CD4-positive, alpha-beta memory T cell (primary cell): ENCODE measurements around the gene DNTT. TPM values are rescaled to one million over a fixed set of nuclear protein-coding genes. Genes with fewer than 3 reads are reported as not detected.
A peak's percentile ranks its signal among the peaks of the same experiment; 100 is the strongest.

Experiments
- CTCF ChIA-PET: fragments of 350-600 bp; sonication (Branson Sonifier 250); formaldehyde crosslinking; loops from one replicate; lab custom pipeline; 2021; ENCODE audit warnings: inconsistent platforms; ENCODE audit not compliant: partially characterized antibody; lab: Charles Lee
- POLR2A ChIA-PET: fragments of 350-600 bp; sonication (Branson Sonifier 250); formaldehyde crosslinking; loops from one replicate; lab custom pipeline; 2021; ENCODE audit not compliant: partially characterized antibody; lab: Charles Lee
- DNase-seq, 5 donors: peaks; one replicate each; pipeline versions ENCODE4 v3.0.0 to v3.0.0-alpha.2; 2020 to 2022; ENCODE audit warnings: mixed read lengths in 1 of 5
- H3K27ac ChIP-seq: one replicate; pipeline ENCODE4 v1.7.0; 2013; ENCODE audit warnings: low read depth, low read length
- H3K27me3 ChIP-seq: 2 replicates; pipeline ENCODE4 v1.7.0; 2013; ENCODE audit warnings: mild to moderate bottlenecking, low read length, moderate library complexity; ENCODE audit not compliant: insufficient read depth
- H3K36me3 ChIP-seq: 2 replicates; pipeline ENCODE4 v1.7.0; 2013; ENCODE audit warnings: mild to moderate bottlenecking, low read length, moderate library complexity; ENCODE audit not compliant: insufficient read depth
- H3K4me1 ChIP-seq: 2 replicates; pipeline ENCODE4 v1.7.0; 2013; ENCODE audit warnings: mild to moderate bottlenecking, low read length, moderate library complexity; ENCODE audit not compliant: insufficient read depth
- H3K4me3 ChIP-seq, 2 donors: one replicate each; pipeline ENCODE4 v1.7.0; 2013; ENCODE audit warnings: low read length in 2 of 2, mild to moderate bottlenecking in 1 of 2
- H3K9me3 ChIP-seq, 2 donors: one replicate each; pipeline ENCODE4 v1.7.0; 2013; ENCODE audit warnings: low read length in 2 of 2, control low read depth in 1 of 2; ENCODE audit not compliant: control insufficient read depth in 1 of 2
- H3K27ac Mint-ChIP-seq, 7 donors: one replicate each; pipeline ENCODE4 v1.8.0; 2020 to 2021; ENCODE audit warnings: mixed read lengths in 7 of 7, mild to moderate bottlenecking in 6 of 7, inconsistent platforms in 3 of 7, moderate library complexity in 3 of 7
- H3K27me3 Mint-ChIP-seq, 2 donors: one replicate each; pipeline ENCODE4 v1.8.0; 2020 to 2021; ENCODE audit warnings: mixed read lengths in 2 of 2
- H3K36me3 Mint-ChIP-seq, 2 donors: one replicate each; pipeline ENCODE4 v1.8.0; 2020 to 2021; ENCODE audit warnings: mixed read lengths in 2 of 2, inconsistent platforms in 1 of 2, mild to moderate bottlenecking in 1 of 2
- H3K4me1 Mint-ChIP-seq, 4 donors: one replicate each; pipeline ENCODE4 v1.8.0; 2020 to 2021; ENCODE audit warnings: mixed read lengths in 4 of 4, mild to moderate bottlenecking in 1 of 4
- H3K4me3 Mint-ChIP-seq, 8 donors: one replicate each; pipeline ENCODE4 v1.8.0; 2020 to 2021; ENCODE audit warnings: mixed read lengths in 8 of 8, mild to moderate bottlenecking in 7 of 8, moderate library complexity in 6 of 8, inconsistent platforms in 3 of 8
- H3K9me3 Mint-ChIP-seq, 8 donors: one replicate each; pipeline ENCODE4 v1.8.0; 2020 to 2021; ENCODE audit warnings: mixed read lengths in 8 of 8, mild to moderate bottlenecking in 5 of 8, inconsistent platforms in 3 of 8, moderate library complexity in 1 of 8
- intact Hi-C: fragments of 100-400 bp; cut with micrococcal nuclease; formaldehyde crosslinking; loops from one replicate; pipeline ENCODE4 v1.15.1; 2023
- polyA plus RNA-seq, 2 donors: library from polyadenylated mRNA; unstranded; fragments of 300-500 nt; fragmentation: Illumina TruSeq; gene quantifications; one replicate each; pipeline ENCODE4 v1.2.3, GENCODE V29; 2021
- total RNA-seq, 2 experiments: library from RNA; stranded (reverse); gene quantifications; one replicate each; pipeline ENCODE4 v1.2.3, GENCODE V29; 2021

Gene DNTT
- total and polyA plus RNA-seq, 4 experiments from 2014 or later: not detected

DNA sequence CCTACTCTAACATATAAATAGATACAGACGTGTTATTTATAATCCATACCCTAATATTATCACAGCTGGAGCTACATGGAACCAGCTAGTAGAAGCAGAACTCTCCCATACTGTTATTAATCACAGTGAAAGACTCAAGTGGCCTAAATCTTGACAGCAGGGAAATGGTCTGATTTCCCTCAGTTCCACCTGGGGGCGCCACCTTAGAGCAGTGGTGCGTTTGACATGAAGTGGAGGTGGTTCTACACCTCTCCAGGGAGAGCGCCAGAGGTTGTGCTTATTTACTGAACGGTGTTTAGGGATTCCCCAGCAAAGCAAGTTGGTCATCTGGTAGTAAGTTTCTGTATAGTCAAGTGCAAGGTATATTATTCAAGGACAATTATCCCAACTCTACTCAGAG lies 17.6 kb downstream of the DNTT start:
- H3K4me1 Mint-ChIP-seq: no peaks in the 10 kb centered on the region
- Histone ChIP-seq H3K27ac (no peak overlapping the region), H3K27me3 (no peaks in the 10 kb centered on the region), H3K4me1 (no peaks in the 10 kb centered on the region), H3K36me3 (no peaks in the 10 kb centered on the region), H3K9me3 (no peaks in the 10 kb centered on the region), H3K4me3 (no peak overlapping the region)
- ChIA-PET CTCF (interaction anchor here (1.5 to 3.8 kb wide), 2 partner anchors 13 to 23 kb away, joined by 3 to 17 read pairs; no protein-coding TSS in a partner anchor), POLR2A (interaction anchor here (0.5 kb wide), 1 partner anchor 868 kb away, joined by 3 read pairs; no protein-coding TSS in a partner anchor)
- no peak for DNase-seq
- intact Hi-C loops: no loop called here
- H3K4me3 Mint-ChIP-seq: no peak overlapping the region
- H3K9me3 Mint-ChIP-seq: no peaks in the 10 kb centered on the region
- H3K27me3 Mint-ChIP-seq: peaks cover 13 to 14% of the 10 kb centered on the region in 2 donors
- no peaks in the 10 kb centered on the region for H3K36me3 Mint-ChIP-seq
- H3K27ac Mint-ChIP-seq: no peak overlapping the region

DNA sequence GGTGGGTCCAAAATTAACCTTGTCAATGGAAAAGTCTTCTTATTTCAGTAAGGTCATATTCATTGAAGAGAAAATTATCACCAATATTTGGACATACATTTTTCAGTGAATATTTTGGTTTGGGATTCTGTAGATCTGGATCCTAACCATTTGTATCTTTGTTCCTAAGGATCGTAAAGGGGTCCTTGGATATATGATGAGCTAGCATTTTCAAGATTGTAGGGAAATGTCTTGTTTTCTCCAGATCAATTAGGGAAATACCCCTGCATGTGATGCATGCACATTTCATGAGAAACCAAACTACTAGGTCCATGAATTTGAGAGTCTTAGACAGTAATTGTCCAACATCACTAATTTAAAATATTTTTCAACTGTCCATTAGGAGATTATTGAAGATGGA lies 18.0 kb downstream of the DNTT start:
- Histone ChIP-seq H3K27me3 (no peaks in the 10 kb centered on the region), H3K36me3 (no peaks in the 10 kb centered on the region), H3K4me1 (no peaks in the 10 kb centered on the region), H3K27ac (no peak overlapping the region), H3K4me3 (no peak overlapping the region), H3K9me3 (no peaks in the 10 kb centered on the region)
- no peaks in the 10 kb centered on the region for H3K9me3 Mint-ChIP-seq
- DNase-seq: no peak
- CTCF ChIA-PET: interaction anchor here (1.5 to 3.8 kb wide), 2 partner anchors 12 to 23 kb away, joined by 3 to 17 read pairs; no protein-coding TSS in a partner anchor
- POLR2A ChIA-PET: interaction anchor here (0.5 kb wide), 1 partner anchor 868 kb away, joined by 3 read pairs; no protein-coding TSS in a partner anchor
- H3K4me3 Mint-ChIP-seq: no peak overlapping the region
- H3K27me3 Mint-ChIP-seq: peaks cover 10 to 15% of the 10 kb centered on the region in 2 donors
- no peaks in the 10 kb centered on the region for H3K4me1 Mint-ChIP-seq
- H3K27ac Mint-ChIP-seq: no peak overlapping the region
- H3K36me3 Mint-ChIP-seq: no peaks in the 10 kb centered on the region
- intact Hi-C loops: no loop called here

DNA sequence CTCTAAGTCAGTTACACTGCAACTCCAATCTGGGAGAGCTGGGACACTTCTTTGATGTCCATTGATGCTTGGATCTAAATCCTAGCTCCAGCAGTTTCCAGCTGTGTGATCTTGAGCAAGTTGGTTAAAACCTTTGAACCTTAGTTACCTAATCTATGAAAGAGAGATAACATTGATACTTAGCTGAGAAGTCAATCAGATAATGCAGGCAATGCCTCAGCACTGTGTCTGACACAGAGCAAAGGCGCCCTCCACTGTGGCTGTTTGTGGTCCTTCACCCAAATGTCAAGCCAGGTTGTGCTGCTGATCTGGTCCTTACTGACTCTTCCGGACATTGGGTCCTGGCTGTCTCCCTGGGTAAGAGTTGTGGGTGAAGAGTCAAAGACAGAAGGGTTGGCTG lies 20.2 kb downstream of the DNTT start:
- ChIA-PET CTCF (interaction anchor here (3.8 kb wide), 1 partner anchor 10 kb away, joined by 17 read pairs; no protein-coding TSS in a partner anchor), POLR2A (no interaction called here)
- Mint-ChIP-seq H3K27me3 (peaks cover 16 to 23% of the 10 kb centered on the region in 2 donors), H3K36me3 (no peaks in the 10 kb centered on the region), H3K27ac (no peak overlapping the region), H3K4me1 (no peaks in the 10 kb centered on the region), H3K9me3 (no peaks in the 10 kb centered on the region), H3K4me3 (no peak overlapping the region)
- no peaks in the 10 kb centered on the region for H3K27me3 ChIP-seq
- intact Hi-C loops: no loop called here
- H3K27ac ChIP-seq: no peak overlapping the region
- no peaks in the 10 kb centered on the region for H3K4me1 ChIP-seq
- no peaks in the 10 kb centered on the region for H3K9me3 ChIP-seq
- DNase-seq: no peak
- H3K36me3 ChIP-seq: no peaks in the 10 kb centered on the region
- no peak overlapping the region for H3K4me3 ChIP-seq

DNA sequence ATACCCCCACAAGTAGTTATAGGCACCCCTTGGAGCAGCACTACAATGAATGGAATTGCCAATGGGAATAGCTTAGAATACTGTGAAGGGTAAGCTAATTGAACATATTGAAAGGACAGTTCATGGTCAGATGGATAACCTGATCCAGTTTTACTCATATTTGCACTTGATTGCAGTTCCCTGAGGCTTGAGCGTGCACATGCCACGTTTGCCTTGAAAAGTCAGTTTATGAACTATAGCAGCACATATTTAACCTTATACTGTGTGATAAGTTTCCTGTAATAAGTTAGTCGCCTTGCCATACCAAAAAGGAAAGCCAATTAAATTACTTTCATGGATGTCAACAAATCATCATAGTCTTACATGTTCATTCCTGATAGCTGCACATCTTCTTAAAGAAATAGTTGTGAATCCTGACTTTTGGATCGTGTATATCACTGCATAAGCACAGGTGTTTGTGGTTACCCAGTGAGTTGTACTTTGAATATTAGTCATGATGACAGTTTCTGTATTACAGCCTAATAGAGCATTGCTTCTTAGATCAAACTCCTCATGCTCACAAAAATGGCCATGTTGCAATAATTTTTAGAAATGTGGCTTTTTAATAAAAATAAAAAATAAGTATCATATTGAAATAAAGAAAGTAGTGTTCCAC lies 21.6 kb downstream of the DNTT start:
- Histone ChIP-seq H3K4me3 (no peak overlapping the region), H3K36me3 (no peaks in the 10 kb centered on the region), H3K4me1 (no peaks in the 10 kb centered on the region), H3K27me3 (no peaks in the 10 kb centered on the region), H3K27ac (no peak overlapping the region), H3K9me3 (no peaks in the 10 kb centered on the region)
- intact Hi-C loops: no loop called here
- Mint-ChIP-seq H3K4me1 (no peaks in the 10 kb centered on the region), H3K9me3 (no peaks in the 10 kb centered on the region), H3K36me3 (no peaks in the 10 kb centered on the region), H3K27me3 (peaks cover 12 to 27% of the 10 kb centered on the region in 2 donors), H3K4me3 (no peak overlapping the region), H3K27ac (no peak overlapping the region)
- no peak for DNase-seq
- POLR2A ChIA-PET: no interaction called here
- CTCF ChIA-PET: no interaction called here

DNA sequence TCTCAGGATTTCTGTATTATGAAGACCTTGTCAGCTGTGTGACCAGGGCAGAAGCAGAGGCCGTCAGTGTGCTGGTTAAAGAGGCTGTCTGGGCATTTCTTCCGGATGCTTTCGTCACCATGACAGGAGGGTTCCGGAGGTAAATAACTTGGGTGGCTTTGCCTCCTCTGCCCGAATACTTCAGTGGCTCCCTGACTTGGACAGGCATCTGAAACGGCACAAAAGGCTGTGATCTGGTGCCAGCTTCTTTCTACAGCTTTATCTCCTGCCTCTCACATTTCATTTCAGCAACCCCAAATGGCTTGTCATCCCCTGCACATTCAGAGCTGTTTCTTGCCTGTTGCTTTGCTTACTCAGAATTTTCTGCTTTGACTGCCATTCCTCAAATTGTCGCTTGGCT lies 23.2 kb downstream of the DNTT start:
- intact Hi-C loops: no loop called here
- Mint-ChIP-seq H3K36me3 (no peaks in the 10 kb centered on the region), H3K27ac (no peak overlapping the region), H3K4me3 (no peak overlapping the region), H3K27me3 (peaks cover 11 to 34% of the 10 kb centered on the region in 2 donors), H3K4me1 (peaks cover 0 to 5% (median 1%) of the 10 kb centered on the region in 4 donors), H3K9me3 (no peaks in the 10 kb centered on the region)
- no peak overlapping the region for H3K4me3 ChIP-seq
- no peaks in the 10 kb centered on the region for H3K36me3 ChIP-seq
- DNase-seq: no peak
- POLR2A ChIA-PET: no interaction called here
- no peak overlapping the region for H3K27ac ChIP-seq
- CTCF ChIA-PET: no interaction called here
- H3K27me3 ChIP-seq: no peaks in the 10 kb centered on the region
- no peaks in the 10 kb centered on the region for H3K9me3 ChIP-seq
- peaks cover 1% of the 10 kb centered on the region for H3K4me1 ChIP-seq

DNA sequence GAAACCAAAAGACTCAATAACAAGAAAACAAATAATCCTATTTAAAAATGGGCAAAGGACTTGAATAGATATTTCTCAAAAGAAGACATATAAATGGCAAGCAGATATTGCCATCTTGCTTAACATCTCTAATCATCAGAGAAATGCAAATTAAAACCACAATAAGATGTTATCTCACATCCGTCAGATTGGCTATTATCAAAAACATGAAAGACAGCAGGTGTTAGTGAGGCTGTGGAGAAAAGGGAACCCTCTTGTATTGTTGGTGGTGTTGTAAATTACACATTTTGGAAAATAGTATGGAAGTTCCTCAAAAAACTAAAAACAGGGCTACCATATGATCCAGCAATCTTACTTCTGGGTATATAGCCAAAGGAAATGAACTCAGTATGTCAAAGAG lies 28.9 kb downstream of the DNTT start:
- CTCF ChIA-PET: interaction anchor here (2.1 to 8.4 kb wide), 2 partner anchors 10 to 315 kb away, joined by 6 to 67 read pairs; no protein-coding TSS in a partner anchor
- intact Hi-C loops: no loop called here
- Mint-ChIP-seq H3K27me3 (peaks cover 11 to 41% of the 10 kb centered on the region in 2 donors), H3K36me3 (no peaks in the 10 kb centered on the region), H3K4me1 (peaks cover 13 to 18% (median 13%) of the 10 kb centered on the region in 4 donors), H3K4me3 (peak overlapping the region in 5 of 8 donors; percentile 0 to 59 (median 18)), H3K27ac (peak overlapping the region in 1 of 7 donors; percentile 19), H3K9me3 (no peaks in the 10 kb centered on the region)
- Histone ChIP-seq H3K4me3 (no peak overlapping the region), H3K36me3 (no peaks in the 10 kb centered on the region), H3K9me3 (no peaks in the 10 kb centered on the region), H3K27me3 (peaks cover 9% of the 10 kb centered on the region), H3K27ac (no peak overlapping the region), H3K4me1 (peaks cover 14% of the 10 kb centered on the region)
- peak in 4 of 5 donors; percentile 22 to 49 (median 40) for DNase-seq
- POLR2A ChIA-PET: no interaction called here

DNA sequence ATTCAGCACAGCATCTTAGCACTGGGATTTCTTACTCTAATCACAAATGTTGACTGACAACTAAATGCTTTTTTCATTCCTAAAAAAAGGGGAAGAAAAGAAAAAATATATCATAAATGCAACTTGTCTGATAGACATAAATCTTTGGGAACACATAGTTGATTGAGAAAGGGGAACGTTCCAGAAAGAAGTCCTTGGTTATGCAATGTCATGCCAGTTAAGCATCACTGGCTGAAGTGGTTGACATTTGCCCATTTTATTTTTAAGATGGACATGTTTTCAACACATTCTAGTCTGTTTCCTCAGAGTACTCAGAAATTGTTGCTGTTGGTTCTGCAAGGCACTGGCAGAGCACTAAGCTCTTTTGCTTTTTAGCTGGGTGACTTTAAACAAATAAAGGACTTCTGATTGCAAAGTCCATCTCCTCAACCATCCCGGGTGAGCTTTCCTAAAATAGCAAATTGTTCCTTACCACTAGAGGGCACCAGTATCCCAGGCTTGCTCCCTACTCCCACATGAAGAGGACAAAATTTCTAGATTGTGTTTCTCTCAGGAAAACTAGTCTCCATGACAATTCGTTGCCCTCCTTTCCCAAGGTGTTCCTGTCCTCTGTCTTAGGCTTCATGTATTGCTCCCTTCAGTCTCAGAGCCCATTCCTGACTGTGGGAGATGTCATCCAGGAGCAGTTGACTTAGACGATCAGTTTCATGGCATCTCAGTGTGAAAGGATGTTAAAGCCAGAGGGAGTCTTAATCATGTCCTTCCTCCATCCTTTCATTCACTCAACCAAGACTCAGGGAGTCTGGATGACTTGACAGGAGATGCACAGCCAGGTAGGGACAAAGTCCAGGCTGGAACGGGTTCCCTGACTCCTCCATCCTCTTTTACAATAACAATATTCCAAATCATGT lies 30.6 kb downstream of the DNTT start:
- no peak overlapping the region for H3K4me3 ChIP-seq
- Mint-ChIP-seq H3K9me3 (no peaks in the 10 kb centered on the region), H3K27ac (no peak overlapping the region), H3K4me3 (no peak overlapping the region), H3K27me3 (peaks cover 8 to 35% of the 10 kb centered on the region in 2 donors), H3K4me1 (peaks cover 13 to 18% (median 13%) of the 10 kb centered on the region in 4 donors), H3K36me3 (no peaks in the 10 kb centered on the region)
- ChIA-PET CTCF (interaction anchor here (0.7 to 8.4 kb wide), 12 partner anchors 9 to 326 kb away, joined by 3 to 67 read pairs (median 4); no protein-coding TSS in a partner anchor), POLR2A (no interaction called here)
- H3K27me3 ChIP-seq: peaks cover 9% of the 10 kb centered on the region
- DNase-seq: peak in 1 of 5 donors; percentile 16
- intact Hi-C loops: no loop called here
- H3K36me3 ChIP-seq: no peaks in the 10 kb centered on the region
- H3K4me1 ChIP-seq: peaks cover 14% of the 10 kb centered on the region
- no peak overlapping the region for H3K27ac ChIP-seq
- no peaks in the 10 kb centered on the region for H3K9me3 ChIP-seq
